GM23338 (cell line): ENCODE measurements around the gene SGMS2. TPM values are rescaled to one million over a fixed set of nuclear protein-coding genes. Genes with fewer than 3 reads are reported as not detected.

Source experiments
- ATAC-seq: fragments of 200-7000 bp; cut with Tn5 transposase; 3 replicates; pipeline ENCODE4 v1.9.1; 2020
- DNase-seq: peaks from one replicate; pipeline ENCODE4 v3.0.0-alpha.2; 2015; ENCODE audit warnings: low spot score
- H2AFZ ChIP-seq: fragments of 200-600 bp; sonication (generic); 2 replicates; pipeline ENCODE4 v1.8.0; 2016; ENCODE audit warnings: antibody characterized with exemption, mild to moderate bottlenecking, moderate library complexity
- H3F3A ChIP-seq: fragments of 200-600 bp; sonication (generic); replicated peaks from 2 replicates; pipeline ENCODE4 v1.8.0; 2017; ENCODE audit warnings: antibody characterized with exemption, mixed run types, low read depth
- H3K27ac ChIP-seq: fragments of 200-600 bp; sonication (generic); 2 replicates; pipeline ENCODE4 v1.6.1; 2016; ENCODE audit warnings: low read depth
- H3K27me3 ChIP-seq: fragments of 200-600 bp; sonication (generic); 2 replicates; pipeline ENCODE4 v1.8.0; 2016; ENCODE audit warnings: mild to moderate bottlenecking, mixed run types, moderate library complexity; ENCODE audit not compliant: insufficient read depth
- H3K36me3 ChIP-seq: fragments of 200-600 bp; sonication (generic); 2 replicates; pipeline ENCODE4 v1.8.0; 2016; ENCODE audit warnings: mild to moderate bottlenecking; ENCODE audit not compliant: insufficient read depth
- H3K4me1 ChIP-seq: fragments of 200-600 bp; sonication (generic); 2 replicates; pipeline ENCODE4 v1.8.0; 2016; ENCODE audit warnings: mild to moderate bottlenecking, moderate library complexity; ENCODE audit not compliant: insufficient read depth
- H3K4me2 ChIP-seq: fragments of 200-600 bp; sonication (generic); 2 replicates; pipeline ENCODE4 v1.7.1; 2017; ENCODE audit warnings: mixed run types
- H3K4me3 ChIP-seq: fragments of 200-600 bp; sonication (generic); 2 replicates; pipeline ENCODE4 v1.6.1; 2016; ENCODE audit warnings: mixed run types
- H3K79me2 ChIP-seq: fragments of 200-600 bp; sonication (generic); replicated peaks from 2 replicates; pipeline ENCODE4 v1.8.0; 2017; ENCODE audit warnings: mild to moderate bottlenecking; ENCODE audit not compliant: insufficient read depth
- H3K9me2 ChIP-seq: fragments of 200-600 bp; sonication (generic); 2 replicates; pipeline ENCODE4 v1.8.0; 2017; ENCODE audit not compliant: insufficient read depth
- H4K20me1 ChIP-seq: fragments of 200-600 bp; sonication (generic); replicated peaks from 2 replicates; pipeline ENCODE4 v1.8.0; 2017; ENCODE audit warnings: mild to moderate bottlenecking; ENCODE audit not compliant: insufficient read depth
- H3K27ac Mint-ChIP-seq: 2 replicates; pipeline ENCODE4 v1.8.0; 2020; ENCODE audit warnings: inconsistent platforms, mild to moderate bottlenecking, moderate library complexity, mixed read lengths
- H3K27me3 Mint-ChIP-seq: 3 replicates; pipeline ENCODE4 v1.8.0; 2022; ENCODE audit warnings: low read depth, mild to moderate bottlenecking, moderate library complexity, mixed read lengths, inconsistent platforms; ENCODE audit not compliant: insufficient read depth, poor library complexity
- H3K36me3 Mint-ChIP-seq: 3 replicates; pipeline ENCODE4 v1.8.0; 2021; ENCODE audit warnings: low read depth, mild to moderate bottlenecking, inconsistent platforms, moderate library complexity, mixed read lengths
- H3K4me1 Mint-ChIP-seq: 3 replicates; pipeline ENCODE4 v1.8.0; 2020; ENCODE audit warnings: mild to moderate bottlenecking, inconsistent platforms, mixed read lengths
- H3K4me3 Mint-ChIP-seq: 3 replicates; pipeline ENCODE4 v1.8.0; 2021; ENCODE audit warnings: moderate library complexity, mild to moderate bottlenecking, inconsistent platforms, mixed read lengths
- H3K9me3 Mint-ChIP-seq: 3 replicates; pipeline ENCODE4 v1.8.0; 2020; ENCODE audit warnings: moderate library complexity, mild to moderate bottlenecking, inconsistent platforms, mixed read lengths
- CREB1 ChIP-seq: fragments of 250-450 bp; sonication (Bioruptor Pico); IDR thresholded peaks from 2 replicates; pipeline ENCODE4 v1.5.0; 2020; ENCODE audit warnings: low read depth, mild to moderate bottlenecking, moderate library complexity
- CTCF ChIP-seq, 2 experiments: fragments of 200-600 bp in 1 of 2; sonication (generic) in 1 of 2; conservative IDR thresholded peaks; 2 replicates each; pipeline versions ENCODE4 v1.5.1 to v1.6.1; 2016 to 2017; ENCODE audit warnings: antibody characterized with exemption in 2 of 2, low read depth in 2 of 2, mild to moderate bottlenecking in 2 of 2, moderate library complexity in 1 of 2
- ETS1 ChIP-seq: IDR thresholded peaks from 2 replicates; pipeline ENCODE4 v1.6.1; 2016; ENCODE audit warnings: antibody characterized with exemption
- EZH2 ChIP-seq: fragments of 200-600 bp; sonication (generic); IDR thresholded peaks from one replicate; pipeline ENCODE4 v1.8.0; 2017; ENCODE audit warnings: antibody characterized with exemption, mild to moderate bottlenecking, low read depth; ENCODE audit not compliant: unreplicated experiment
- EZH2phosphoT487 ChIP-seq: fragments of 200-600 bp; sonication (generic); IDR thresholded peaks from one replicate; pipeline ENCODE4 v1.8.1; 2018; ENCODE audit warnings: antibody characterized with exemption; ENCODE audit not compliant: unreplicated experiment
- JUNB ChIP-seq: IDR thresholded peaks from one replicate; pipeline ENCODE4 v1.6.1; 2016; ENCODE audit warnings: antibody characterized with exemption; ENCODE audit not compliant: unreplicated experiment
- NANOG ChIP-seq: IDR thresholded peaks from 2 replicates; pipeline ENCODE4 v1.6.1; 2016; ENCODE audit warnings: antibody characterized with exemption, borderline replicate concordance
- POLR2AphosphoS5 ChIP-seq: IDR thresholded peaks from 2 replicates; pipeline ENCODE4 v1.6.1; 2016; ENCODE audit warnings: antibody characterized with exemption, low read depth
- REST ChIP-seq: IDR thresholded peaks from one replicate; pipeline ENCODE4 v1.6.1; 2018; ENCODE audit warnings: antibody characterized with exemption; ENCODE audit not compliant: unreplicated experiment
- STAT1 ChIP-seq: IDR thresholded peaks from one replicate; pipeline ENCODE4 v1.6.1; 2016; ENCODE audit warnings: antibody characterized with exemption; ENCODE audit not compliant: unreplicated experiment
- ZNF114 ChIP-seq: fragments of 250-450 bp; sonication (Bioruptor Pico); IDR thresholded peaks from 2 replicates; pipeline ENCODE4 v1.5.0; 2020; ENCODE audit warnings: mild to moderate bottlenecking, moderate library complexity
- ZNF331 ChIP-seq: fragments of 250-450 bp; sonication (Bioruptor Pico); IDR thresholded peaks from 2 replicates; pipeline ENCODE4 v1.5.0; 2020; ENCODE audit warnings: low read depth, mild to moderate bottlenecking, moderate library complexity
- ZNF462 ChIP-seq: fragments of 250-450 bp; sonication (Bioruptor Pico); IDR thresholded peaks from 2 replicates; pipeline ENCODE4 v1.5.0; 2020; ENCODE audit warnings: mild to moderate bottlenecking, moderate library complexity
- polyA plus RNA-seq: library from polyadenylated mRNA; unstranded; fragments of >200 nt; fragmentation: Nextera tagmentation; extraction: Ambion mirVana; gene quantifications from 2 replicates; pipeline ENCODE4 v1.2.1, GENCODE V29; 2016
- total RNA-seq: library from RNA; depleted of rRNA; stranded (reverse); fragments of >200 nt; shearing (Covaris generic); gene quantifications from 2 replicates; pipeline ENCODE4 v1.2.3, GENCODE V29; 2014

The SGMS2 gene
- total and polyA plus RNA-seq, 2 experiments from 2014 or later = 0.35 to 1.1 TPM

GRCh38 chr4:107876099-107876498 lies 51.4 kb downstream of the SGMS2 start:
- no peak for ATAC-seq

More at GRCh38 chr4:107876099-107876498, 51.4 kb downstream of the SGMS2 start:
- H3K27me3 ChIP-seq = no peaks in the 10 kb centered on the region
- Mint-ChIP-seq H3K27me3 (no peaks in the 10 kb centered on the region), H3K4me1 (no peaks in the 10 kb centered on the region), H3K4me3 (no peak overlapping the region), H3K36me3 (no peaks in the 10 kb centered on the region), H3K9me3 (no peaks in the 10 kb centered on the region), H3K27ac (no peak overlapping the region)
- H3K4me2 ChIP-seq = no peak overlapping the region
- no peak overlapping the region for H3K27ac ChIP-seq
- DNase-seq = no peak
- no peaks in the 10 kb centered on the region for H3K79me2 ChIP-seq
- no peaks in the 10 kb centered on the region for H4K20me1 ChIP-seq
- H3K4me3 ChIP-seq = no peak overlapping the region
- TF ChIP-seq STAT1 = no peak
- no peak for TF ChIP-seq ETS1
- TF ChIP-seq POLR2AphosphoS5 = no peak
- no peak for TF ChIP-seq REST
- no peak for TF ChIP-seq CREB1 (CRISPR knock-in tag)
- TF ChIP-seq ZNF331 (CRISPR knock-in tag) = no peak
- TF ChIP-seq JUNB = no peak
- no peak for TF ChIP-seq NANOG
- TF ChIP-seq EZH2 = no peak
- no peak for TF ChIP-seq EZH2phosphoT487
- TF ChIP-seq ZNF114 (CRISPR knock-in tag) = no peak
- no peak for TF ChIP-seq CTCF (conservative IDR thresholded peaks at IDR 0.05; ENCODE audit: low read depth in 2 of 2)
- TF ChIP-seq ZNF462 = no peak
- H3K9me2 ChIP-seq = 0 out of 2 replicates have a peak, but pooled peaks cover 3% of the 10 kb centered on the region
- no peaks in the 10 kb centered on the region for H3F3A ChIP-seq
- H3K36me3 ChIP-seq = no peaks in the 10 kb centered on the region
- H3K4me1 ChIP-seq = no peaks in the 10 kb centered on the region
- H2AFZ ChIP-seq = peak overlapping the region; percentile 45; the same call in 1 of the 2 replicates
